HG02678 (cell line): Measurements from ENCODE around the gene HMGN4.
A peak's percentile ranks its signal among the peaks of the same experiment; 100 is the strongest.

Experiments used
- ATAC-seq: cut with Tn5 transposase; IDR thresholded peaks from one replicate; pipeline ENCODE4 v1.9.1; 2021; ENCODE audit warnings: mild to moderate bottlenecking, moderate library complexity; ENCODE audit not compliant: unreplicated experiment

HMGN4 gene

DNA sequence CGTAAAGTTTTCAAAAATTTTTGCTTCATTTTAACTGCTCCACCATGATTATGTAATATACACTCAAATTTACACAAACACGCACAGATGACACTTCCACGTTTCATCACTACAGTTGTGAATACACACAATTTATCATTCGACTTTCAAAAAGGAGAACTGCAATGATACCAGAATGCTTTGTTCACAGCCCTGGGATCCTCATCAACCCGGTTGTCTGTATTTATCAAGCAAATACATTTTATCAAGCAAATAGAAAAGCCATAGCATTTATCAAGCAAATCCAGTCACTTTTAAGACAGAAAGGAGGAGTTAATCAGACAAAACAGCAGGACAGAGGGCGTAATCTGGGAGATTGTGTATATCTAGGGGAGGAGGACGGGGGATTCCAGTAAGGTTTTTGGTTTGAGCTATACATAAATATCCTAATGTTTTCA lies 38.3 kb downstream of the HMGN4 start:
- ATAC-seq: no peak

DNA sequence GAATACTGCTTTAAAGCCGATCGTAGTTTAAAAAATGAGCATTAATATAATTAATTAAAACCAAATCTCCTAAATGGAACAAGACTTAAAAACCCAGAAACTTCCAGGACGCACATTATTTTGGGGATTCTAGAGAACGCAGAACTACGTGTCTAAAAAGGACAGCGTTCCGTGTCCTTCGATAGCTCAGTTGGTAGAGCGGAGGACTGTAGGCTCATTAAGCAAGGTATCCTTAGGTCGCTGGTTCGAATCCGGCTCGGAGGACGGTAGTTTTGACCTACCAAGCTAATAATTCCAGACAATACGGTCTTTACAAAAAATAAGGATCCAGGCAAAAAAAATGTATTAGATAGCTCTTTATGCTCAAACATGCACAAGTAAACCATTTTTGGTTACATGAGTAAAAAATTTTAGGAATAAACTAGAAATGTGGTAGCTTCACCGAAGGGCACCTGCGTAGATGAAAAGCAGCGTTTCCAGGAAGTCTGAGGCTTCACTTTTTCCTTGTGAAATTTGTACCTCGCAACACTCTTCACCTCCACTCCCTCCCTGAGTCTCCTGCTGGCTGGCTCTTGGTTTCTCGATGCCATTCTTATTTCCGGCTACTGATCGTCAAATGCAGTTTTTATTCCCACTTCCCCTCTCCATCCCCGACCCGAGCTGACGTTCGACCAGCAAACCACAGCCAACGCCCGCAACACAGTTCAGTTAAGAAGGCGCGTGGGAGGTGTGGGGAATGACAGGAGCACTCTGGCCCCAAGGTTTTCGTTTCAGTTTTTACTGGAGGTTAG lies 39.0 kb downstream of the HMGN4 start:
- no peak for ATAC-seq

DNA sequence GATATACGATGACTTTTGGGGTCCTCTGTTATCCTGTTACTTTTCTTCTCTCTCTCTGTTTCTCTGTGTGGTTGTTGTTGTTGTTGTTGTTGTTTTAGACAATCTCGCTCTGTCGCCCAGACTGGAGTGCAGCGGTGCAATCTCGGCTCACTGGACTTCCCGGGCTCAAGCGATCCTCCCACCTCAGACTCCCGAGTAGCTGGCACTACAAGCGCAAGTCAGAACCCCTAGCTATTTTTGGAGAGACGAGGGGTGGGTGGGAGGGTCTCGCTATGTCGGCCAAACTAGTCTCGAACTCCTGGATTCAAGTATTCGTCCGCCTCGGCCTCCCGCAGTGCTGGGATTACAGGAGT lies 39.5 kb downstream of the HMGN4 start:
- ATAC-seq: no peak

DNA sequence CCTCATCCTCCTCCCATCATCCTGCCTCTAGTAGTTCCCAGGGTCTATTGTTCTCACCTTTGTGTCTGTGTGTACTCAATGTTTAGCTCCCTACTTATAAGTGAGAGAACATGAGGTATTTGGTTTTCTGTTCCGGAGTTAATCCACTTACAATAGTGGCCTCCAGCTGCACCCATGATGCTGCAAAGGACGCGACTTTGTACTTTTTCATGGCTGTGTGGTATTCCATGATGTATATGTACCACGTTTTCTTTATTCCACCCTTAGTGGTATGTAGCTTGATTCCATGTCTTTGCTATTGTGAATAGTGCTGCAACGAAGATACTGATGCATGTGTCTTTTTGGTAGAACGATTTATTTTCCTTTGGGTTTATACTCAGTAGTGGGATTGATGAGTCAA lies 40.1 kb downstream of the HMGN4 start:
- no peak for ATAC-seq

GRCh38 chr6:26578741-26579140 lies 40.6 kb downstream of the HMGN4 start:
- ATAC-seq: no peak

GRCh38 chr6:26581164-26581915 lies 43.2 kb downstream of the HMGN4 start:
- no peak for ATAC-seq

GRCh38 chr6:26588965-26589364 lies 50.8 kb downstream of the HMGN4 start:
- no peak for ATAC-seq

- ATAC-seq: no peak
These were observed 54.5 kb downstream of the HMGN4 start for GRCh38 chr6:26592649-26593048.

- ATAC-seq: no peak
These were observed 55.3 kb downstream of the HMGN4 start for GRCh38 chr6:26593278-26594130.

- no peak for ATAC-seq
These were observed 55.9 kb downstream of the HMGN4 start for GRCh38 chr6:26594131-26594498.

GRCh38 chr6:26594730-26595632 lies 56.8 kb downstream of the HMGN4 start:
- ATAC-seq: no peak

GRCh38 chr6:26595669-26596269 lies 57.6 kb downstream of the HMGN4 start:
- peak; percentile 56 for ATAC-seq
